Measurements from ENCODE around the gene EVC2. TPM values are rescaled to one million over a fixed set of nuclear protein-coding genes. Genes with fewer than 3 reads are reported as not detected.

The EVC2 gene
- total RNA-seq, 1 donor from 2014 or later, result 8.2 TPM

DNA sequence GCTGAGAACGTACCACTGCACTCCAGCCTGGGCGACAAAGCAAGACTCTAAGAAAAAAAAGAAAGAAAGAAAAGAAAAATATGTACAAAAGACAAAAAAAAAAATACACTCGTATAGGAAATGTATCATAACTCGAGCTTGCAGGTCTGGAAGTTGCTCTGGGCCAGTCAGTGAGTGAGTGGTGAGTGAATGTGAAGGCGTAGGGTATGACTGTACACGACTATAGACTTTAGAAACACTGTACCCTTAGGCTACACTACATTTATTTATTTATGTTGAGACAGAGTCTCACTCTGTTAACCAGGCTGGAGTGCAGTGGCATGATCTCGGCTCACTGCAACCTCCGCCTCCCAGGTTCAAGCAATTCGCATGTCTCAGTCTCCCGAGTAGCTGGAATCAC, 29.4 kb downstream of the EVC2 start:
- Histone ChIP-seq H3K4me3 (ENCODE audit: low read depth, low read length) (no peak overlapping the region), H3K36me3 (ENCODE audit: control insufficient read depth, insufficient read depth, low read length) (peaks cover 12% of the 10 kb centered on the region), H3K27me3 (ENCODE audit: control insufficient read depth, insufficient read depth, low read length) (no peaks in the 10 kb centered on the region)
- DNase-seq (ENCODE audit: low read depth) (peak; percentile 80), FAIRE-seq (no peak)
- TF ChIP-seq, protein P1, sequence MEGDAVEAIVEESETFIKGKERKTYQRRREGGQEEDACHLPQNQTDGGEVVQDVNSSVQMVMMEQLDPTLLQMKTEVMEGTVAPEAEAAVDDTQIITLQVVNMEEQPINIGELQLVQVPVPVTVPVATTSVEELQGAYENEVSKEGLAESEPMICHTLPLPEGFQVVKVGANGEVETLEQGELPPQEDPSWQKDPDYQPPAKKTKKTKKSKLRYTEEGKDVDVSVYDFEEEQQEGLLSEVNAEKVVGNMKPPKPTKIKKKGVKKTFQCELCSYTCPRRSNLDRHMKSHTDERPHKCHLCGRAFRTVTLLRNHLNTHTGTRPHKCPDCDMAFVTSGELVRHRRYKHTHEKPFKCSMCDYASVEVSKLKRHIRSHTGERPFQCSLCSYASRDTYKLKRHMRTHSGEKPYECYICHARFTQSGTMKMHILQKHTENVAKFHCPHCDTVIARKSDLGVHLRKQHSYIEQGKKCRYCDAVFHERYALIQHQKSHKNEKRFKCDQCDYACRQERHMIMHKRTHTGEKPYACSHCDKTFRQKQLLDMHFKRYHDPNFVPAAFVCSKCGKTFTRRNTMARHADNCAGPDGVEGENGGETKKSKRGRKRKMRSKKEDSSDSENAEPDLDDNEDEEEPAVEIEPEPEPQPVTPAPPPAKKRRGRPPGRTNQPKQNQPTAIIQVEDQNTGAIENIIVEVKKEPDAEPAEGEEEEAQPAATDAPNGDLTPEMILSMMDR (IDR thresholded peaks at IDR 0.05; ENCODE audit: insufficient read depth, low read length, severe bottlenecking), result no peak

DNA sequence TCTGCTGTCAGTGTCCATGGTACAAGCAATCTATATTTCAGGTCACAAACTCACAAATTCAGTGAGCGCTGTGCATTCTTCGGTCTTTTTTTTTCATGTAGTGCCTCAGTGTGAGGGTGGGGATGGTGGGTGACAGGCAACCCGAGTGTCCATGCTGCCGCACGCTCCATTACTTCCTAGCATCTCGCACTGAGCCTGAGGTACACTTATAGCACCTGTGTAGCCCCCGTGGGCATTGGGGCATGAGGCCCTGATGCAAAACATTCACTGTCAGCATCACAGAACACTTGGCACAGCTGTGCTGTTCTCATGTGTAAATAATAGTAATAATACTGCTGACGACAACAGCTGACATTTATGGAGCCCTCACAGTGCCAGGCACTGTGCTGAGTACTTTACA, 31.6 kb downstream of the EVC2 start:
- no peaks in the 10 kb centered on the region for H3K27me3 ChIP-seq (ENCODE audit: control insufficient read depth, insufficient read depth, low read length)
- DNase-seq (ENCODE audit: low read depth), result no peak
- FAIRE-seq, result no peak
- TF ChIP-seq, protein P1 (IDR thresholded peaks at IDR 0.05; ENCODE audit: insufficient read depth, low read length, severe bottlenecking), result no peak
- H3K4me3 ChIP-seq (ENCODE audit: low read depth, low read length), result no peak overlapping the region
- peaks cover 11% of the 10 kb centered on the region for H3K36me3 ChIP-seq (ENCODE audit: control insufficient read depth, insufficient read depth, low read length)

DNA sequence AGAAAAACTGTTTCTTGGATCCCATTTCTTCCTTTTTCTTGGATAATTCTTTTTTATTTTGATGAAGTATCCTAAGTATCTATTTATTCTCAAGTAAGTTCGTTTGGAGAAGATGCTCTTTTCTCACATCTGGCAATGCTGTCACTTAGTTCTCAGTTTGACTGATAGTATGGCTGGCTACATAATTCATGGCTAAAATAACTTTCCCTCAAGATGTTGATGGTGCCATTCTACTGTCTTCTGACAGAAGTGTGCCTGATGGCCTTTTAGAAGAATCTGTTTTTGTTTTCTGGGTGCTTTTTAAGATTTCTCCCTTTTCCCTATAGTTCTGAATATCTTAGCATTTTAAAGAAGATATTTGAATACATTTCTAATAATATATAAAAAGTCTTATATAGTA, 41.6 kb downstream of the EVC2 start:
- DNase-seq (ENCODE audit: low read depth), result no peak
- Histone ChIP-seq H3K36me3 (ENCODE audit: control insufficient read depth, insufficient read depth, low read length) (peaks cover 9% of the 10 kb centered on the region), H3K4me3 (ENCODE audit: low read depth, low read length) (no peak overlapping the region), H3K27me3 (ENCODE audit: control insufficient read depth, insufficient read depth, low read length) (no peaks in the 10 kb centered on the region)
- no peak for FAIRE-seq
- TF ChIP-seq, protein P1 (IDR thresholded peaks at IDR 0.05; ENCODE audit: insufficient read depth, low read length, severe bottlenecking), result no peak

DNA sequence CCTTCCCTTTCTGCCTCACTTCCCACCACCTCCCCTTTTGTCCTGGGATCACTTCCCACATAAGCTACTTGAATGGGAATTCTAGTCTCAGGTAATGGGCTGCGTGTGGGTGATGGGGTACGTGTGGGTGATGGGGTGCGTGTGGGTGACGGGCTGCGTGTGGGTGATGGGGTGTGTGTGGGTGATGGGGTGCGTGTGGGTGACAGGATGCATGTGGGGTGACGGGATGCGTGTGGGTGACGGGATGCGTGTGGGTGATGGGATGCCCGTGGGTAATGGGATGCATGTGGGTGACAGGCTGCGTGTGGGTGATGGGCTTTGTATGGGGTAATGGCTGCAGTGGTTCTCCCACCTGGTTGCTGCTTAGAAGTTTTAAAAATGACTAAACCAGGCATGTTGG, 43.6 kb downstream of the EVC2 start:
- TF ChIP-seq, protein P1 (IDR thresholded peaks at IDR 0.05; ENCODE audit: insufficient read depth, low read length, severe bottlenecking), result no peak
- Histone ChIP-seq H3K4me3 (ENCODE audit: low read depth, low read length) (no peak overlapping the region), H3K36me3 (ENCODE audit: control insufficient read depth, insufficient read depth, low read length) (peaks cover 9% of the 10 kb centered on the region), H3K27me3 (ENCODE audit: control insufficient read depth, insufficient read depth, low read length) (no peaks in the 10 kb centered on the region)
- DNase-seq (ENCODE audit: low read depth), result no peak
- no peak for FAIRE-seq

DNA sequence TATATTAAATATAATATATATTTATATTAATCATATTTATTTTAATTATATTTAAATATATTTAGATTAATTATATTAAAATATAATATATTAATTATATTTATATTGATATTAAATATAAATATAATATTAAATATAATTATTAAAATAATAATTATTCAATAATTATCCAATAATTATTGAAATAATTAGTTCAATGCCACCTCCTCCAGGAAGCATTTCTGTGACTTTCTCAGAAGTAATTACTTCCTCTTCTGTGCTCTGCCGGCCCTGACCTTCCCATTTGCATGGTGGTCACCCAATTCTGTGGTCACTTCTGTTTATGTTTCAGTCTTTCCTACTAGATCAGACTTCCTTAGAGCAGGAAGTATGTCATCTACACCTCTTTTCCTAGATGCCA, 45.8 kb downstream of the EVC2 start:
- Histone ChIP-seq H3K4me3 (ENCODE audit: low read depth, low read length) (no peak overlapping the region), H3K27me3 (ENCODE audit: control insufficient read depth, insufficient read depth, low read length) (no peaks in the 10 kb centered on the region), H3K36me3 (ENCODE audit: control insufficient read depth, insufficient read depth, low read length) (peaks cover 9% of the 10 kb centered on the region)
- DNase-seq (ENCODE audit: low read depth), result no peak
- FAIRE-seq, result no peak
- TF ChIP-seq, protein P1 (IDR thresholded peaks at IDR 0.05; ENCODE audit: insufficient read depth, low read length, severe bottlenecking), result no peak

DNA sequence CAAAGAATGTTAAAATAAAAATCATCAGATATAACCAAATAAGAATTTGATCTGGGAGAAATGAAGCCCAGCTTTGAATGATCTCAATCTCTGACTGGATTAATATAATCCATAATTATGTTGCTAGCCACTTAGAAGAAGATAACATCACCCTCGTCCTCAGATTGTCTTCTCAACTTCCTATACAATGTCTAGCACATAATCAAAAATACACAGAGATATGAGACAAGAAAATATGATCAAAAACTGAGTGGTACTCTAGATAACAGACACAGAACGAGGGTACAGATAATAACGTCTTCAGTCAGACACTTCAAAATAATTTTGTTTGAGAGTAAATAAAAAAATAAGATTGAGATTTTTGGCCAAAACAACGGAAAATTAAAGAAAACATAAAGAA, 47.1 kb downstream of the EVC2 start:
- TF ChIP-seq, protein P1 (IDR thresholded peaks at IDR 0.05; ENCODE audit: insufficient read depth, low read length, severe bottlenecking), result no peak
- FAIRE-seq (no peak), DNase-seq (ENCODE audit: low read depth) (no peak)
- Histone ChIP-seq H3K27me3 (ENCODE audit: control insufficient read depth, insufficient read depth, low read length) (no peaks in the 10 kb centered on the region), H3K4me3 (ENCODE audit: low read depth, low read length) (no peak overlapping the region), H3K36me3 (ENCODE audit: control insufficient read depth, insufficient read depth, low read length) (peaks cover 12% of the 10 kb centered on the region)

Data from bronchial epithelial cell (primary cell).